Measurements from ENCODE around the gene KIAA1586. TPM values are rescaled to one million over a fixed set of nuclear protein-coding genes. Genes with fewer than 3 reads are reported as not detected.
"Not testable (repeated sequence)": the region's sequence is repeated elsewhere in the genome, so short reads cannot be mapped to it uniquely, and the experiment has no call there.

KIAA1586 gene
- total and polyA plus RNA-seq, 9 of the 15 experiments (the other 6 are each of a cell fraction or from before 2014, with no cell fraction given), result 23.4 to 43.6 (median 29.5) TPM

GRCh38 chr6:57047859-57048258, 1.4 kb downstream of the KIAA1586 start:
- H3K9me3 ChIP-seq (replicated peaks; ENCODE audit: control insufficient read depth, insufficient read depth, low read depth, low read length); CTCF ChIA-PET (ENCODE audit: low intra/inter-chr PET ratio); DNase-seq (ENCODE audit: extremely low read depth in 1 of 4, low spot score in 3 of 4); H2AFZ ChIP-seq (ENCODE audit: low read depth, low read length); H3K9me1 ChIP-seq (ENCODE audit: control insufficient read depth, insufficient read depth, low read length); FAIRE-seq; H4K20me1 ChIP-seq (replicated peaks; ENCODE audit: control insufficient read depth, insufficient read depth, low read length); H3K27me3 ChIP-seq (ENCODE audit: control insufficient read depth in 2 of 2, insufficient read depth in 2 of 2, low read length in 2 of 2); in situ Hi-C loops (cut with MboI); TF ChIP-seq ATF1 (CRISPR knock-in tag; IDR thresholded peaks at IDR 0.05): not testable (repeated sequence)
- TSS peak; percentile 38 for BruUV-seq (replicated peaks)
- peaks cover 6 to 10% of the 10 kb centered on the region in 2 experiments; a peak in 4 of 5 replicates for H3K4me1 ChIP-seq (replicated peaks in 1 of 2; ENCODE audit: control insufficient read depth in 2 of 2, insufficient read depth in 2 of 2, low read length in 2 of 2)
- intact Hi-C loops (cut with micrococcal nuclease), result loop anchor here (5.0 kb wide), 1 partner anchor 124 kb away; the partner anchor contains the start of gene BAG2
- H3K4me3 ChIP-seq, result peak overlapping the region; percentile 44
- POLR2A ChIA-PET, result interaction anchor here (1.2 kb wide), 1 partner anchor 10 kb away, joined by 3 read pairs; no protein-coding TSS in a partner anchor
- 0% methylated on average over 4 of the region's 6 CpGs for WGBS (ENCODE audit: insufficient coverage, low coverage, missing lambda C conversion rate)
- peak; percentile 19 for ATAC-seq
- TF ChIP-seq RBFOX2 (IDR thresholded peaks at IDR 0.05; ENCODE audit: low read depth, low read length) (0 out of 2 replicates have a peak, but pooled peaks have one; percentile 7), BCOR (IDR thresholded peaks at IDR 0.05) (peak; percentile 50; the same call in 1 of the 2 replicates), NKRF (IDR thresholded peaks at IDR 0.05; ENCODE audit: borderline replicate concordance) (0 out of 2 replicates have a peak, but pooled peaks have one; percentile 22), DPF2 (IDR thresholded peaks at IDR 0.05) (0 out of 2 replicates have a peak, but pooled peaks have one; percentile 15), TRIM24 (IDR thresholded peaks at IDR 0.05) (0 out of 4 replicates have a peak, but pooled peaks of 1 of the 2 experiments have one; percentile 26), ATF1 (tag; IDR thresholded peaks at IDR 0.05) (peak; percentile 32; the same call in 1 of the 2 replicates), HDAC1 (IDR thresholded peaks at IDR 0.05) (0 out of 4 replicates have a peak, but pooled peaks of 1 of the 2 experiments have one; percentile 15), CBFA2T3 (IDR thresholded peaks at IDR 0.05) (peak; percentile 70), CXXC5 (CRISPR knock-in tag; IDR thresholded peaks at IDR 0.05) (peak; percentile 28; the same call in 1 of the 2 replicates)
- H3K36me3 ChIP-seq (ENCODE audit: control insufficient read depth, insufficient read depth, low read length), result peaks cover 46% of the 10 kb centered on the region
- peak overlapping the region in 1 of 2 experiments; percentile 67; a peak in 2 of 4 replicates for H3K9ac ChIP-seq (ENCODE audit: insufficient read depth in 1 of 2, low read depth in 2 of 2, low read length in 2 of 2)
- peak overlapping the region; percentile 82; the same call in 1 of the 2 replicates for H3K4me2 ChIP-seq (ENCODE audit: insufficient read depth, low read length)
- H3K27ac ChIP-seq (ENCODE audit: extremely low read depth, low read depth, low read length), result peak overlapping the region; percentile 71
- H3K79me2 ChIP-seq (ENCODE audit: control insufficient read depth, insufficient read depth, low read length), result peaks cover 57% of the 10 kb centered on the region
